Loucy (cell line): ENCODE measurements around the gene PRAF2.
A peak's percentile ranks its signal among the peaks of the same experiment; 100 is the strongest.

Experiments
- H2AFZ ChIP-seq: fragments of 200-600 bp; sonication (generic); 2 replicates; pipeline ENCODE4 v1.6.0; 2016; ENCODE audit warnings: antibody characterized with exemption, mild to moderate bottlenecking, low read length, moderate library complexity
- H3F3A ChIP-seq: fragments of 200-600 bp; 2 replicates; pipeline ENCODE4 v1.6.0; 2016; ENCODE audit warnings: antibody characterized with exemption, low read depth, mild to moderate bottlenecking
- H3K27me3 ChIP-seq: fragments of 200-600 bp; sonication (generic); 2 replicates; pipeline ENCODE4 v1.6.1; 2014; ENCODE audit warnings: low read length, mild to moderate bottlenecking; ENCODE audit not compliant: insufficient read depth, poor library complexity, severe bottlenecking
- H3K36me3 ChIP-seq: fragments of 200-600 bp; sonication (generic); 2 replicates; pipeline ENCODE4 v1.6.1; 2016; ENCODE audit warnings: low read length; ENCODE audit not compliant: insufficient read depth
- H3K4me1 ChIP-seq: fragments of 200-600 bp; sonication (generic); 2 replicates; pipeline ENCODE4 v1.5.1; 2014; ENCODE audit warnings: low read length, mild to moderate bottlenecking; ENCODE audit not compliant: insufficient read depth, poor library complexity, severe bottlenecking
- H3K4me2 ChIP-seq: fragments of 200-600 bp; sonication (generic); 2 replicates; pipeline ENCODE4 v1.6.0; 2014; ENCODE audit warnings: antibody characterized with exemption, low read length, low read depth, mild to moderate bottlenecking; ENCODE audit not compliant: poor library complexity, severe bottlenecking
- H3K4me3 ChIP-seq: fragments of 200-600 bp; sonication (generic); 2 replicates; pipeline ENCODE4 v1.5.1; 2014; ENCODE audit warnings: low read length, mild to moderate bottlenecking, mixed read lengths; ENCODE audit not compliant: poor library complexity, severe bottlenecking
- H3K79me2 ChIP-seq: fragments of 200-600 bp; sonication (generic); 2 replicates; pipeline ENCODE4 v1.6.1; 2014; ENCODE audit warnings: low read length; ENCODE audit not compliant: insufficient read depth
- H3K9ac ChIP-seq: fragments of 200-600 bp; sonication (generic); 2 replicates; pipeline ENCODE4 v1.6.0; 2014; ENCODE audit warnings: mild to moderate bottlenecking, low read depth, low read length, moderate library complexity; ENCODE audit not compliant: poor library complexity, severe bottlenecking
- H3K9me2 ChIP-seq: fragments of 200-600 bp; sonication (generic); replicated peaks from 2 replicates; pipeline ENCODE4 v1.6.1; 2016; ENCODE audit warnings: low read depth, low read length, mixed read lengths
- H3K9me3 ChIP-seq: fragments of 200-600 bp; sonication (generic); 2 replicates; pipeline ENCODE4 v1.6.1; 2014; ENCODE audit warnings: mild to moderate bottlenecking, antibody characterized with exemption, low read length, low read depth; ENCODE audit not compliant: insufficient read depth
- H4K20me1 ChIP-seq: fragments of 200-600 bp; sonication (generic); 2 replicates; pipeline ENCODE4 v1.6.0; 2014; ENCODE audit warnings: antibody characterized with exemption, low read length, mild to moderate bottlenecking; ENCODE audit not compliant: insufficient read depth, poor library complexity, severe bottlenecking
- CTCF ChIP-seq: fragments of 200-600 bp; sonication (generic); conservative IDR thresholded peaks from 2 replicates; pipeline ENCODE4 v1.5.1; 2014; ENCODE audit warnings: mild to moderate bottlenecking, antibody characterized with exemption, low read length
- EZH2phosphoT487 ChIP-seq: fragments of 200-600 bp; IDR thresholded peaks from 2 replicates; pipeline ENCODE4 v1.6.1; 2018; ENCODE audit warnings: antibody characterized with exemption, mild to moderate bottlenecking, moderate library complexity, borderline replicate concordance

The PRAF2 gene

GRCh38 chrX:49073601-49074575 lies at the start of gene PRAF2:
TSS of gene PRAF2 (minus strand) at chrX:49074002. CDS start at chrX:49073987, 15 bp downstream.
- TF ChIP-seq EZH2phosphoT487: no peak
- TF ChIP-seq CTCF: no peak
- Histone ChIP-seq H3K9me3 (no peaks in the 10 kb centered on the region), H2AFZ (peak within 1 kb of the TSS; percentile 93), H3K4me3 (peak within 1 kb of the TSS; percentile 96), H3K4me2 (peak within 1 kb of the TSS; percentile 78), H3K27me3 (no peaks in the 10 kb centered on the region), H3F3A (no peaks in the 10 kb centered on the region), H3K9ac (peak within 1 kb of the TSS; percentile 83), H3K36me3 (no peaks in the 10 kb centered on the region), H3K79me2 (peaks cover 12% of the 10 kb centered on the region; the same call in 1 of the 2 replicates), H3K4me1 (peaks cover 2% of the 10 kb centered on the region), H3K9me2 (no peaks in the 10 kb centered on the region), H4K20me1 (no peaks in the 10 kb centered on the region)

- no peaks in the 10 kb centered on the region for H3K27me3 ChIP-seq
- TF ChIP-seq CTCF: no peak
- no peak for TF ChIP-seq EZH2phosphoT487
- H3F3A ChIP-seq: no peaks in the 10 kb centered on the region
- H3K4me2 ChIP-seq: peak overlapping the region; percentile 89
- H3K79me2 ChIP-seq: peaks cover 20% of the 10 kb centered on the region; the same call in 1 of the 2 replicates
- peak overlapping the region; percentile 92 for H3K9ac ChIP-seq
- peak overlapping the region; percentile 98 for H3K4me3 ChIP-seq
- no peaks in the 10 kb centered on the region for H3K4me1 ChIP-seq
- no peaks in the 10 kb centered on the region for H3K36me3 ChIP-seq
- H2AFZ ChIP-seq: no peak overlapping the region
- H4K20me1 ChIP-seq: no peaks in the 10 kb centered on the region
- no peaks in the 10 kb centered on the region for H3K9me3 ChIP-seq
- no peaks in the 10 kb centered on the region for H3K9me2 ChIP-seq
Observed at GRCh38 chrX:49122499-49122898, 48.7 kb upstream of the PRAF2 start.

DNA sequence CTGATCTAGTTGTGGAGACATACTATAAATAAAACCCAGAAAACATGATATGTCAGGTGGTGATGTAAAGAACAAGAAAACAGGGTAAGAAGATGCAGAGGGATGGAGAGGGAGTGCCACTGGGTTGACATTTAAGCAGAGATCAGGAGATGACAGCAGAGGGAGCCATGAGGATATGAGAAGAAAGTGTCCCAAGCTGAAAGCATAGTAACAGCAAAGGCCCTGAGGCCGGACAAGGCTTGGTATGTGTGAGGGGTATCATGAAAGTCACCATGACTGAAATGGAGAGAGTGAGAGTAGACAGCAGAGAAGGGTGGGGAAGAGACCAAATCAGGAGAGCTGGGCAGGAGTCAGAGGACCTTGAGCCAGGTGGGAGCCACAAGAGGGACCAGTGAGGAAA lies 46.3 kb upstream of the PRAF2 start:
- no peaks in the 10 kb centered on the region for H3K36me3 ChIP-seq
- H3K4me3 ChIP-seq: no peak overlapping the region
- H3K4me1 ChIP-seq: no peaks in the 10 kb centered on the region
- H3K9me3 ChIP-seq: no peaks in the 10 kb centered on the region
- no peak overlapping the region for H2AFZ ChIP-seq
- H3F3A ChIP-seq: no peaks in the 10 kb centered on the region
- H3K27me3 ChIP-seq: no peaks in the 10 kb centered on the region
- peaks cover 20% of the 10 kb centered on the region; the same call in 1 of the 2 replicates for H3K79me2 ChIP-seq
- no peak overlapping the region for H3K9ac ChIP-seq
- no peak overlapping the region for H3K4me2 ChIP-seq
- TF ChIP-seq EZH2phosphoT487: no peak
- no peak; the same call in 1 of the 2 replicates for TF ChIP-seq CTCF
- H4K20me1 ChIP-seq: no peaks in the 10 kb centered on the region
- no peaks in the 10 kb centered on the region for H3K9me2 ChIP-seq
